Retinal pigment epithelial cell (primary cell): ENCODE data around the gene ODAD3.
A peak's percentile ranks its signal among the peaks of the same experiment; 100 is the strongest.

ENCODE experiments used
- DNase-seq: peaks from one replicate; pipeline ENCODE4 v3.0.0-alpha.2; 2010; ENCODE audit warnings: low read depth
- H3K4me3 ChIP-seq: 2 replicates; pipeline ENCODE4 v1.5.1; 2011; ENCODE audit warnings: mild to moderate bottlenecking, low read length, control low read depth, moderate library complexity
- TF ChIP-seq, protein P1 (sequence below): conservative IDR thresholded peaks from 2 replicates; pipeline ENCODE4 v1.5.1; 2011; ENCODE audit warnings: low read depth, low read length, control low read depth, inconsistent platforms

Gene ODAD3

DNA sequence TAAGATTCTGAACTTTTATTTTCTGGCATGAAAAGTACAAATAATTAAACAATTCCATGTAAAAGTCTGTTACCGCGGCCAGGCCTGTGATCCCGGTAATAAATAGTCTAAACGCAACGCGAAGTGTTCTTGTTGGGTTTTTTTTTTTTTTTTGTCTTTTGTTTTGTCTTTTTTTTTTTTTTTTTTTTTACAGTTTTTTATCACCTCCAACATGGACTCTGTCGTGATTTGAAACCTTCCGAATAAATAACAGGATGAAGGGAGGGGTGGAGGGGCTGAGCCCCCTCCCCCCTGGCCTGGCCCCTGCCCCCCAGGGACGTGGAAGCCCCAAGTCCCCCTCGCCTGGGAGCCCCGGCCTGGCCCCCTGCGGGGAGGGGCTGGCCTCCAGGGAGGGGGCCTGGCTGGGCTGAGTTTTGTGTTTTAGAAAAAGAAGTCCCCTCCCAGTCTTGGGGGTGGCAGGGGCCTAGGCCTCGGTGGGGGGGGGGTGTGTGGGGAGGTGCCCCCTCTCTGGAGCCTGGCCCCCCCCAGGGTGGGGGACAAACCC is 16.5 kb upstream of the ODAD3 start:
- TF ChIP-seq, protein P1, sequence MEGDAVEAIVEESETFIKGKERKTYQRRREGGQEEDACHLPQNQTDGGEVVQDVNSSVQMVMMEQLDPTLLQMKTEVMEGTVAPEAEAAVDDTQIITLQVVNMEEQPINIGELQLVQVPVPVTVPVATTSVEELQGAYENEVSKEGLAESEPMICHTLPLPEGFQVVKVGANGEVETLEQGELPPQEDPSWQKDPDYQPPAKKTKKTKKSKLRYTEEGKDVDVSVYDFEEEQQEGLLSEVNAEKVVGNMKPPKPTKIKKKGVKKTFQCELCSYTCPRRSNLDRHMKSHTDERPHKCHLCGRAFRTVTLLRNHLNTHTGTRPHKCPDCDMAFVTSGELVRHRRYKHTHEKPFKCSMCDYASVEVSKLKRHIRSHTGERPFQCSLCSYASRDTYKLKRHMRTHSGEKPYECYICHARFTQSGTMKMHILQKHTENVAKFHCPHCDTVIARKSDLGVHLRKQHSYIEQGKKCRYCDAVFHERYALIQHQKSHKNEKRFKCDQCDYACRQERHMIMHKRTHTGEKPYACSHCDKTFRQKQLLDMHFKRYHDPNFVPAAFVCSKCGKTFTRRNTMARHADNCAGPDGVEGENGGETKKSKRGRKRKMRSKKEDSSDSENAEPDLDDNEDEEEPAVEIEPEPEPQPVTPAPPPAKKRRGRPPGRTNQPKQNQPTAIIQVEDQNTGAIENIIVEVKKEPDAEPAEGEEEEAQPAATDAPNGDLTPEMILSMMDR, result no peak
- DNase-seq, result no peak
- H3K4me3 ChIP-seq, result no peak overlapping the region

DNA sequence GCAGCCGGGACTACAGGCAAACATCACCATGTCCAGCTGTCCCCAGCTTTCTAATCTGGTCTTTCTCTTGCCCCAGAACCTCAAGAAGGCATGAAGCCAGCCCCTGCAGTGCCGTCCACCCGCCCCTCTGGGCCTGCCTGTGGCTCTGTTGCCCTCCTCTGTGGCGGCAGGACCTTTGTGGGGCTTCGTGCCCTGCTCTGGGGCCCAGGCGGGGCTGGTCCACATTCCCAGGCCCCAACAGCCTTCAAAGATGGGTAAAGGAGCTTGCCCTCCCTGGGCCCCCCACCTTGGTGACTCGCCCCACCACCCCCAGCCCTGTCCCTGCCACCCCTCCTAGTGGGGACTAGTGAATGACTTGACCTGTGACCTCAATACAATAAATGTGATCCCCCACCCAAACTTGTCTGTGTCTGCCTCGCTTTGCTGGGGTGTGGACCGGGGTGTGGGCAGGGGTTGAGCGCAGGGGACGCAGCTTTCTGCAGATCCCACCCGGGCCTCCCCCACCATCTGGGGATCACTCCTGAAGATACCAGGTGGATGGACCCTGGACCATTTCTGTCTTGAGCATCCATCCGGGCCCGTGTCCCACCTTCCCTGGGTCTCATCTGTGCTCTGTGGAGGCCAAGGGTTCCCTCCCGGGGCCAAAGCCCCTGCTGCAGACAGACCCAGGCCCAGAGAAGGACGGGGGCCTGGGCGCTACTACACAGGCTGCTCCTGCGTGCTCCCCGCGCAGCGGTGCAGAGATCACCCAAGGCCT is 15.8 kb upstream of the ODAD3 start:
- H3K4me3 ChIP-seq, result no peak overlapping the region
- DNase-seq, result no peak
- TF ChIP-seq, protein P1, result no peak

DNA sequence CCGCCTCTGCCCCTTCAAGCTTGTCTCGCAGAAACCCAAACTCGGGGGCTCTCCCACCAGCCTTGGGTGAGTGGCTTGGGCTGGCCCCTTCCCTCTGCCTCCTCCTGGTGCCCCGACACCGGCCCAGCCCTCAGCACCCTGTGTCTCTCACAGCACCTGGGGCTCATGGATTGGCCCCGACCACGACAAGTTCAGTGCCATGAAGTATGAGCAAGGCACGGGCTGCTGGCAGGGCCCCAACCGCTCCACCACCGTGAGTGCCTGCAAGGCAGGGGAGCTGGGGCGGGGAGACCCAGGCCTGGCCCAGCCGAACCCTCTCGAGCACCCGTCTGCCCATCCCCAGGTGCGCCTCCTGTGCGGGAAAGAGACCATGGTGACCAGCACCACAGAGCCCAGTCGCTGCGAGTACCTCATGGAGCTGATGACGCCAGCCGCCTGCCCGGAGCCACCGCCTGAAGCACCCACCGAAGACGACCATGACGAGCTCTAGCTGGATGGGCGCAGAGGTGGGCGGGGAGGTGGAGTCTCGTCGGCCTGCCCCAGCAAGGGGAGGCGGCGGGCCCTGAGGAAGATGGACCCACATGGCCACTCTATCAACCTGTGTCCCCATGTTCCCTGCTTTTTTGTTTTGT is 14.1 kb upstream of the ODAD3 start:
- no peak for DNase-seq
- TF ChIP-seq, protein P1, result no peak
- no peak overlapping the region for H3K4me3 ChIP-seq

DNA sequence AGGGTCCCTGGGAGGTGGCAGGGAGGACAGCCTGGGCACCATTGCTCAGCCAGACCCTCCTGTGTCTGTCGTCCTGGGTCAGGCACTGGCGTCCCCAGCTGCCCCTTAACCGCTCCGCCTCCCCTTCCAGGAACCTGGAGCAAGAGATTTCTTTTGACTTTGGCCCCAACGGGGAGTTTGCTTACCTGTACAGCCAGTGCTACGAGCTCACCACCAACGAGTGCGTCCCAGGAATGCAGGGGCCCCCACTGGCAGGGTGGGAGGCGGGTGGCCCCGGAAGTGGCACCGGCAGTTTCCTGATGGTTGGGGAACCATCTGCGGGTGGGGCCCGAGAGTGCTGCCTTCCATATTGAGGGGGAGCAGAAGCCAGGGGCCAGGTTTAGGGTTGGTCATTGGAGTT is 13.5 kb upstream of the ODAD3 start:
- DNase-seq, result no peak
- TF ChIP-seq, protein P1, result no peak
- no peak overlapping the region for H3K4me3 ChIP-seq

DNA sequence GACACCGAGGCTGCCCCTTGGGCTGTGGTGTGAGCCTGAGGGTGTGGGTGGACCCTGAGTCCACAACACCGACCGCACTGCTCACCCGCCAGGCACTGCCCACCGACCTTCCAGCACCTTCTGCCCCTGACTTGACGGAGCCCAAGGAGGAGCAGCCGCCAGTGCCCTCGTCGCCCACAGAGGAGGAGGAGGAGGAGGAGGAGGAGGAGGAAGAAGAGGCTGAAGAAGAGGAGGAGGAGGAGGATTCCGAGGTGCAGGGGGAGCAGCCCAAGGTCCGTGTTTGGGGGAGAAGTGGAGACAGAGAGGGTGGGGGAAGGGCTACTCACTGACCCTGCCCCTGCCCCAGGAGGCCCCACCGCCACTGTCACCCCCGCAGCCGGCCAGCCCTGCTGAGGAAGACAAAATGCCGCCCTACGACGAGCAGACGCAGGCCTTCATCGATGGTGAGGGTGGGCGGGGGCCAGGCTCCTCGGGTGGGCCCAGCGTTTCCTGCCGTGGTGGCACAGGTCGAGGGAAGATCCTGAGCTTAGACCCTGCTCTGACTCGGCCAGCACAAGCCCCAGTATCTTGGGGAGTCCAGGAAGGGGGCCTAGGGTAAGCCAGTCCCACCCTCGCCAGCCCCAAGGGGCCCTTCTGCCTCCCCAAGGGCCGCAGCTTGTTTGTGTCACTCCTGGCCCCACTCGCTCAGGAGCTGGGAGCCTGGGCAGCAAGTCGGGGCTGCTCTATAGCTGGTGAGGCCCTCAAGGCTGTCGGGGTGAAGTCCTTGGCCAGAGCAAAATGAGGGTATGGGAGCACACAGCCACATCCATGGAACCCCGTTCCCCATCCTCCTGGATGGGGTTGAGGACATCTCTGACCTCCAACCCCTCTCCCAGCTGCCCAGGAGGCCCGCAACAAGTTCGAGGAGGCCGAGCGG is 12.7 kb upstream of the ODAD3 start:
- TF ChIP-seq, protein P1, result no peak
- no peak for DNase-seq
- no peak overlapping the region for H3K4me3 ChIP-seq

DNA sequence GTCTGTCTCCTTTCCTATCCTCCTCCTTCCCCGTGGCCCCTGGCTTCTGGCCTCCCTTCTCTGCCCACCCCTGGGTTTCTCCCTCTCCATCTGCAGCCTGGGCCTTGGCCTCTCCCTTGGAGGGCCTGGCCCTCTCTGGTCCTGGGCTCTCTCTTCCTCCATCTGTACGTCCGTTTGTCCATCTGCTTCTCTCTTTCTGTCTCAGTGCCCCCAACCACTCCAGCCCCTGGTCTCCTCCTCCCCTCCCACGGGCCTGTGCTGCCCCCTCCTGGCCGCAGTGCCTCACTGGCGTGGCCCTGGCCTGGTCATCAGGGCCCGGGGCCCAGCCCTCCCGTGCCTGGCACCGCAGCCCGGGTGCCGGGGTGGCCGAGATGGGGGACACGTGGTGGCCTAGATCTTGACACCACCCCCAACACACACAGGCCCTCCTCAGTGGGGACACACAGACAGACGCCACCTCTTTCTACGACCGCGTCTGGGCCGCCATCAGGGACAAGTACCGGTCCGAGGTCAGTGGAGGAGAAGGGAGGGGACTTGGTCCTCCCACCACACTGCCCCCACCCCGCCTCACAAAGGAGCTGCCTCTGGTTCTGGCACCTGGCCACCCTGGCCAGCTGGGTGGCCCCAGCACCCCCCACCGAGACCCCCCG is 11.9 kb upstream of the ODAD3 start:
- H3K4me3 ChIP-seq, result no peak overlapping the region

More for the DNA sequence above, 11.9 kb upstream of the ODAD3 start:
- DNase-seq, result no peak
- TF ChIP-seq, protein P1, result peak; percentile 90
